ENCODE measurements around the gene KIF2A.

Gene KIF2A

DNA sequence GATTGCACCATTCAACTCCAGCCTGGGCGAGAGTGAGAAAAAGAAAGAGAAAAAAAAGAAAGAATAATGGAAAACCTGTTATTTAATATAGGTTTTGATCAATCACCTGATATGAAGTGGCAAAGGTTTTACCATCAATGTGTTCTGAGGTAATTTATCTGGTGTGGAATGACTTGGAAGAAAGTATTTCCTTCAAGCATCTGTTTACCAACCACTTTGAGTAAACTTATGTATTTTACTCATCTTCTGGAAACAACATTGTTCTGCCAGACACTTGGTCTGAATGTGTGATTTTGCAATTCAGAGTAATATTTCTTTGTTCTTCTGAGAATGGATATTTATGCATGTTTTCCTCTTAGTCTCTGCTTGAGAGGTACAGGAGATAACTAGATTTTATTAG is 24.3 kb downstream of the KIF2A start:
- DNase-seq, result no peak

DNA sequence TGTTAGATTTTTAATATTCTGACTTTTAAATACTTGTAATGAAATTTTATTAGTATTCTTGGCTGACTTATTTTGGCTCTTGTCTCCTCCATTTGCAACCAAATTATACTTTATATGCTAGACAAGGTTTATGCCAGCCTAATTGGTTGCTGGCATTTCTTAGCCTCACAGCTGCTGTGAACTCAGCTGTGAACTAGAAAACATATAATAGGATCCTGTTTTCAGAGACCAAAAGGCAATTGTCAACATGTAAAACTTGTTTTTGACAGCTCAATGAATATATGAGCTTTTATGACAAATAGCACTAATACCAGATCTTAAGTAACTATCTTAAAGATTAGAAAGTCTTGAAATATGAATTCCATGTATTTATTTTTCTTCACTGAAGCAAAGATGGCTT is 25.9 kb downstream of the KIF2A start:
- no peak for DNase-seq

DNA sequence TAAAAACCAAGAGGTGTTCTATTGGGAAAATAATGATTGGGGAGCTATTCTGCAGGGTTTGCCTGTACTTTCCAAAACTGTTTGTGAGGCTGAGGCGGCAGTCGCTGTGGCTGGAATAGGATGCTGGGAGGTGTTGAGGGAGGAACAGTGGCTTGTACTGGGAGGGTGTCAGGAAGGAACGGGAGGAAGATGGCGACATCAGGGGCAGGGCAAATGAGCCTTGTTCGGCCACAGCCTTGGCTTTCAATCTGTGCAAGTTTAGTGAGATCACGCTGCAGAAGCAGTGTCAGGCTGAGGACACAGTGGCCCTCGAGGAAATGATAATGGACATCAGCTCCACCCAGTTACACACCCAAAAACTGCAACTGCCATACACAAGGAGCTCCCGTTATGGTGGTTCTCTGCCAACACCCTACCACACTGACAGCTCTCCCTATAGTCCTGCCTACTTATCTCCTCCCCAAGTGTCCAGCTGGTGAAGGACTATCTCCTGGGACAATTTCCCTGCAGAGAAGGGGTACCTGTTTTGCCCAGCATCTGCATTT is 27.3 kb downstream of the KIF2A start:
- DNase-seq, result no peak

DNA sequence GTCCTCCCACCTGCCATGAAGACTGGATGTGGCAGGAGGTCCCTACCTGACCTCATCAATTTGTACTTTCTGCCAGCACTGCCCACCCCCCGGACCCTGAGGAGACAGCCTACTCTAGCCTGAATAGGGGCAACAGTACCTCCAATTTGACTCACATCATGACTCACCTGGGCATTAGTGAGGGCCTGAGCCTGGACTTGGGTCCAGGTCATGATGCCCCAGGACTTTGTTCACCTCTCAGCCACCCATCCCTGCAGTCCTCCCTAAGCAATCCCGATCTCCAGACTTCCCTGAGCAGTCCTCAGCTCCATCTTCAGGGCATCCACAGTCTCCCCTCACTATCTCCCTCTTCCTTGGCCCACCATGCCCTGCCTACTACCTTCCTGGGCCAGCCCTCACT is 28.1 kb downstream of the KIF2A start:
- no peak for DNase-seq

DNA sequence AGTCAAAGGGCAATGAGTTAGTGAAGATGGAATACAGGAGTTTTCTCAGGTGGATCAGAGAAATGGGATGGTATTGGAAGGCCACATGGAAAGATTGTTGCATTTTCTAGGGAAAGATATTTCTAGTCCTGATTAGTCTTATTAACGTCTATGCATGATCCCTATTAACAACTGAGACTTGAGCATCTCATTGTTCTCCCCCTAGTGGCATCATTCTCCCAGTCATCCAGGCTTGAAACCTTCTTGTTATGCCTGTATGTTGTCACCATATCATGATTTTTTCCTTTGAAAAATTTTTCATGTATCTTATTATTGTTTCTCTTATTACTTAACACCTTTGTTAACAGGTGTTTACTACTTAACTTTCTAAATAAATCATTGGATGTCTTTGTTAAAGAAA is 34.4 kb downstream of the KIF2A start:
- no peak for DNase-seq

DNA sequence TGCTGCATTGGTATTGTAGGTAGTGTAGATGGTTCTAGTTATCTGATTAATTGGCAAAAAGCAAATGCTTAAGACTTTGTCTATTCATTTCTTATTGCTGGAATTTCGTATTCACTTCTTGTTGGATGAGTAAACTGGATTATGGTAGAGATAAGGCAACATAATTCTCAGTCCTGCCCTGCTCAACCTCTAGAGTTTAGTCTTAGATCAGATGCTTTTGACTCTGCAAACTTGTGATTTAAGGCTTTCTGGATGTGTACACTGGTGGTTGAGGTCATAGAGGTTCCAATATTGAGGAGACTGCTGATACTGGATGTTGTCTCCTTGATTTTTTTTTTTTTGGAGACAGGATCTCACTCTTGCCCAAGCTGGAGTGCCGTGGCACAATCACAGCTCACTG is 35.0 kb downstream of the KIF2A start:
- DNase-seq, result no peak

DNA sequence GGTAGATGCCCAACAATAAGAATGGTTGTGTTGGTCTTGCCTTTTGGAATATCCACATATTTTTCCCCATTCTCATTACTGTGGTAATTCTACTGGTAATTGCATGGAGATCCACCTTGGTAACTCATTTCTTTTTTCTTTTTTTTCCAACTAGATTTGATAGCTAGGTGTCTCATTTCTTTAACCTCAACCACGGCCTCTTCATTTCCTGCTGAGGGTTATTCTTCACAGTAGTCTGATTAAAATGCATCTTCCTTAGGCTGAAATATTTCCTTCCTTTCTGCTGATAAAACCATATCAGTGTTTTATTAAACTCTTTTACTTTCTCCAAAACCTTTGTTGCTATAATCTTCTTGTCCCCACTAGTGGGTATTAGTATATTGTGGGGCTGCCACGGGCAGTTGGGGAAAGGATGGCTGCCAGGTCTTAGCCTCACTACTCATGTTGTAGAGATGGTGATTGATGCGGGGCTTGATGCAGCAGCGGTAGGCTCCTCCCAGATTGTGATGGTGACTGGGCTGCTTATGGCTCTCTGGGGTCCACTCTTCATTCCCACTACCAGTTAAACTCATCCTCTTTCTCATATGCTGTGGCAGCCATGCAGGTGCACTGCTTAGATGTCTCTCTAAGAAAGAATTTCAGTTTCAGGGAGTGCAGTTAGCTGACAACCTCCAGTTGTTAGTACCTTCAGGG is 35.9 kb downstream of the KIF2A start:
- DNase-seq, result no peak

DNA sequence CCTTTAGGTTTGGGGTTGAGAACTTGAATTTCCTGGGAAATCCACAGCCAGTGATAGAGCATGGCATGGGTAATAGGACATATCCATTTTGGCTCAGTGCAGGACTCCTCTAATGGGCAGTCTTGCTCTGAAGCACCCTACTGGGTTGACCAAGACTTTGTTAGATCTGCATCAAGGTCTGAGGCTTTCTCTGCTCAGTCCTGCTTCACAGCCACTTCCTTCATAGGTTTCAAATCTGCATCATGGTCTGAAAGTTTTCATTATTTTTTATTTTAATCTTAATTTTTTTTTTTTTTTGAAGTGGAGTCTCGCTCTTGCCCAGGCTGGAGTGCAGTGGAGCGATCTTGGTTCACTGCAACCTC is 36.5 kb downstream of the KIF2A start:
- DNase-seq, result no peak

DNA sequence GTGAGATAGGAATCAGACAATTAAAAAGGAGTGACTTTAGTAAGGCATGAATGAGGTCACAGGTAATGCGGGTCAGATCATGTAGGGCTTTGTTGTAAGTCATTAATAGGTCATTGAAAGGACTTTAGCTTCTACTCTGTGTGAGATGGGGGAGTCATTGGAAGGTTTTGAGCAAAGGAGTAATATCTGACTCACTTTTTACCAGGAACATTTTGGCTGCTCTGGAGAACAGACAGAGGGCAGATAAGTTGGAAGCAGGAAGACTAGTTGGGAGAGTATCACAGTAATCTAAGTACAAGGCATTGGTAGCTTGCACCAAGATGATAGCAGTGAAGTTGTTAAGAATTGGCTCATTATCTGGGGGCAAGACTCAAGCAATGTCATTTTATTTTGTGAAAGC is 37.4 kb downstream of the KIF2A start:
- no peak for DNase-seq

DNA sequence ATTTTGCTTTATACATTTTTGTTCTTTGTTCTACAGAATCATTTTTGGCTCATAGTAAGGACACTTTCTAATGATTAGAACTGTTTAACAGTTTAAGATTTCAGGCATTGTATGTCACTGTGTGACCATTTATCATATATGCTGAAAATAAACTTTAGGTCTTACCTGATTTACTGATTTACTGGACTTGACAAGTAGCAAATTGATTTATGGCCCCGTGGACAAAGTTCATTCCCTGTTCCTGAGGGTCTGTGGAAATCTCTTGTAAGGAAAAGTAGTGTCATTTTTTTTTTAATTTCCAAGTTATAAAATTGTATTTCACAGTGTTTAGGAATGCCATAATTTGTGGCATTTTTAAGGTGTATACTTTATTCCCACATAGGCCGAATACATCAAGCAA is 40.7 kb downstream of the KIF2A start:
- no peak for DNase-seq

DNA sequence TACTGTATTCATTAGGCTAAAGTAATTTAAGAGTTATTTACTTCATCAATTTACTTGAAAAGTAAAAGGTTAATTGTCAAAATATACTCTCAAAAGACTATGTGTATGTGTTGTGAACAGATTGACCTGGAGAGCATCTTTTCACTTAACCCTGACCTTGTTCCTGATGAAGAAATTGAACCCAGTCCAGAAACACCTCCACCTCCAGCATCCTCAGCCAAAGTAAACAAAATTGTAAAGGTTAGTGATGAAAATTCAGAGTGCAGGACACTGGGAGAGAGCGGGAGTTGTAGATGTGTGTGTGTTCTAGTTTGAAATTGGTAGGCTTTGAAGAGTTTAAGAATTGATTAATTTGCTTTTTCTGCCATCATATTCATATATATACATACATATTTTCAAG is 41.9 kb downstream of the KIF2A start:
- DNase-seq, result no peak

DNA sequence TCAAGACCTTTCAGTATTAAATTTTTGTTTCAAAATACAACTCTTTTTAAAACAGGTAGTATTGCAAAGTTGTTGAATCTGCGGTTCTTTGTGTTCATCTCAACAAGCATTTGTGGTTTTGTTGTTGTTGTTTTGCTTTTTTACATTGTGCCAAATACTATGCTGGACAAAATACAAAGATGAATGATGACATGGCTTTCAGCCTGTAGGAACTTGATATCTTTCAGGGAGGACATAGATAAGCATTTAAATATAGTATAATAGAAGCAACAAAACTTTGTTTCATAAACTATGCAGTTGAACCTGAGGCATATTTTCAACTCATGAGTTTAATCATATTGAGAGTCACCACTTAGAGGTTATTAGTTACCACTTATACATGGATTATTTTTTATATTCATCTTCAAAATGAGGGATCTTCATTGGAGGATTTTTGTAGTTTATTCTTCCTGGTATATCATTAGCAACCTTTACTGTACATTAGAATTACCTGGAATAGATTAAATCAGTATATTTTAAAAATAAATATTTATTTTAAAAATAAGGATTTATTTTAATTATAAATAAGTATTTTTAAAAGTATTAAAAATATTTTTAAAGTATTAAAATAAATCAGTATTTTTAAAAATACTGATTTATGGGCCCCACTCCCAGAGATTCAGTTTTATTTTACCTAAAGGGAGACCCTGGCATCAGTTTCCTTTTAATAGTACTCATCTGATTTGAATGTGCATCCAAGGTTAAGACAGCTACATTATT is 42.9 kb downstream of the KIF2A start:
- no peak for DNase-seq

DNA sequence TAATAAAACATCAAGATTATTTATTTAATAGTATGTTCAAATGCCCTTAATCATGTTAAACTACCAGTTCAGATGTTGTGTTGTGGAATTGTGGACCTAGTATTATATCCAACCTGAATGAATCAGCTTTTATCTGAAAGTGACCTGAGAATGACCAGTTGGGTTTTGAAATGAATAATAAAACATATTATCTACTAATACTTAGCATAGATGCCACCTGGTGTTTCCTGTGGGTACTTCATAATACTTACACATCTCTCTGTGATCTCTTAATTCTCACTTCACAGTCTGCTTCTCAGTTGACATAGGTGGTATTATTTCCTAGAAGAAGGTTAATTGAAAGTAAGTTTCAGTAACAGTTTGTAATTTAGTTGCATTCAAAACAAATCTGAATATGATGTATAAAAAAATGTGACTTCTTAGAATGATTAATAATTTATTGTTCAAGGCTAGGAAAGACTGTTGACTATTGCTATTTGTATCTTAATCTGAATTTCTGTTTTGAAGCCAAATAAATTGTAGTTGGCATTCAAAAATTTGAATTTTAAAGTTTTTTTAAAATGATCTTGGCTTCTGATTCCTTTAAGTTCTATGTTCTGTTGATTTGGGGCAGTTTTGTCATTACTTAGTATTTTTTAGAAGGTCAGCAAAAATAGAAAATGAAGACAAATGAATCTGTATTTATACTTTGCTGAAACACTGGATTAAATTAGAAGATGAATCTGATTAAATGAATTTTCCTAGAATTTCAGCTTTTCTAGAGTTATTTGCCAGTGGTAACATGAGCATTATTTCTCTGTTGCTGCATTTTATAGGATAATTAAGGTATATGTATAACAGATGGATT is 48.2 kb downstream of the KIF2A start:
- DNase-seq, result no peak

DNA sequence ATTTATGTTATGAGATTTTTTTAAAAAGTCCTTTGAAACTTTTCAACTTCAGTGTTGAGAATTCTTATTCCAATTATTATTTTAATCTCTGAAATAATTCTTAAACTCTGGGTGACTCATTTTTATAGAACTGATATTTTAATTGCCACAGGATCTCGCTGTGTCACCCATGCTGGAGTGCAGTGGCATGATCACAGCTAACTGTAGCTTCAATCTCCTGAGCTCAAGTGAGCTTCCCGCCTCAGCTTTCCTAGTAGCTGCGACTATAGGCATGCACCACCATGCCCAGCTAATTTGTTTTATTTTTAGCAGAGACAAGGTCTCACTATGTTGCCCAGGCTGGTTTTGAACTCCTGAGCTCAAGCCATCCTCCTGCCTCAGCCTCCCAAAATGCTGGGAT is 56.7 kb downstream of the KIF2A start:
- DNase-seq, result no peak

DNA sequence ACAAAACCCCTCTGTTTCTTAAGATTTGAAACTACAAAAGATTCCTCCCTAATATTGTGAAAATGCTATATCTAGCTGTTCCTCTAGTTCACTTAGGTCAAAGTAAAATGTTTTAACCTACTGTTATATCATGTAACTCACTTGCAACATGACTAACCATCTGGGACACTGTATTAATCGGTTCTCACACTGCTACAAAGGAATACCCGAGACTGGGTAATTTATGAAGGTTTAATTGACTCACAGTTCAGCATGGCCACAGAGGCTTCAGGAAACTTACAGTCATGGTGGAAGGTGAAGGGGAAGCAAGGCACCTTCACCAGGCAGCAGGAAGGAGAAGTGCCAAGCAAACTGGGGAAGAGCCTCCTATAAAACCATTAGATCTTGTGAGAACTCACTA is 63.0 kb downstream of the KIF2A start:
- no peak for DNase-seq

DNA sequence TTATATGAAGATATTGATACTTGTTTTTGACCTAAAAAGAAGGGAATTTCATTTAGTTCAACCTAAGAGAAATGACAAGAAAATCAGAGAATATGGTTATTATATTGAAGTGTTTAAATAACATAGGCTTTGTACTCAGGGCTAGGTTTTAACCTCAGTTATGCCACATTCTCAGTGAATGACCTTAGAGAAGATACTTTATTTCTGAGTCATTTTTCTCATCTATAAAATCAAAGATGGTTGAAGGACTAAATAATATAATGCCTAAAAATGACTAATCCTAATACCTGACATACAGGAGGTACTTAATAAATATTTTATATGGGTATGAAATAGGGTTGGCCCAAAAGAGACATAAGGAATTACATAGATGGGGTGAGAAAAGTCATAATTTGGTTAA is 65.4 kb downstream of the KIF2A start:
- no peak for DNase-seq

DNA sequence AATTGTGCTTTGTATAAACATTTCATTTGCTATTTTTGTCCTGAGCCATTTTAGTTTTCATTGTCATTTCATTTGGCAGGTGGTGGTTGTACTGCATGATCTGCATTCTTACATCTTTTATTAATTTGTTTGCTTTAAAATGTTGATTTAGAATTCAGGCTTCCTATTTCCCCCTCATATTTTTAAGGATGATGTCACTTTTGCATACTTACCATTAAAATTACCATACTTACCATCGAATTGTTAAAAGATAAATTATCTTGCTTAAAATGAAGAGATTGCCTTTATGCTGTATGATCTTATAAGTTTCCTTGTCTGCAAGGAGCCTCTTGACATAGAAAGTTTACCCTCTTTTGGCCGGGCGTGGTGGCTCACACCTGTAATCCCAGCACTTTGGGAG is 66.6 kb downstream of the KIF2A start:
- DNase-seq, result no peak

DNA sequence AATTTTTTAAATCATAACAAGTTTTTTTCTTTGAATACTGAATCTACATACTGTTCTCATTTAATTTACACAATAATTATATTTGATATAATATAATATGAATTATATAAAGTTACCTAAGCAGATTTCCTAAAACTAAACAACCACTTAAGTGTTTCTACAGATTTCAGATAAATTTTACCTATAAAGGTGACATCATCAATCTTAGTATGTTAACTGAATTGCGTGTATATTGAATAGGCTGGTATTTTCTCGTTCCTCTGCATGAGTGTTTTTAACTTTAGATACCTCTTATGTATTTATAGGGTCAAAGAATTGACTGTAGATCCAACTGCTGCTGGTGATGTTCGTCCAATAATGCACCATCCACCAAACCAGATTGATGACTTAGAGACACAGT is 67.4 kb downstream of the KIF2A start:
- DNase-seq, result no peak

DNA sequence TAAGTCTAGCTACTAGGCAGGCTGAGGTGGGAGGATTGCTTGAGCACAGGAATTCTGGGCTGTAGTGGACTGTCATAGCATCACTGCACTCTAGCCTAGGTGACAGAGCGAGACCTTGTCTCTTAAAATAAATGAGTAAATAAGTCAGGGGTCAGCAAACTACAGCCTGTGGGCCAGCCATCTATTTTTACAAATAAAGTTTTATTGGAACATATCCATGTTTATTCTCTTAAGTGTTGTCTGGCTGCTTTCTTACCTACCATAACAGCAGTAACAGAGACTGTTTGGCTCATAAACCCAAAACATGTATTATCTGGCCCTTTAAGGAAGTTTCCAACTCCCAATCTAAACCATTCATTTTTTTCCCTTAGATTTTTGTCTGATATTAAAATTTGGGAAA is 68.1 kb downstream of the KIF2A start:
- no peak for DNase-seq

DNA sequence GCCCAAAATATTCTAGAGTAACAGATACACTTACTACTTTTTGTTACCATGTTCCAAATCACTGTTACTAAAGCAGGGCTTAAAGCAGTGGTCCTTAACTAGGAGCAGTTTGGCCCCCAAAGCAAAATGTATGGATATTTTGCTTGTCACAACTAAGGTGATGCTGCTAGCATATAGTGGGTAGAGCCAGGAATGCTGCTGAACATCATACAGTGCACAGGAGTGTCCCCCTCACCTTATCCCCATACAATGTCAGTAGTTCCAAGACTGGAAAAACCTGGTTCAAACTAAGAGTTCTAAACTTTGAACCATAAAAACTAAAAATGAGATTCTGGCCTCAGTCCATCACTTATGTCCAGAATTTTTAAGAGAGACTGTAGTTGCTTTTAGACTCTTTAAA is 69.6 kb downstream of the KIF2A start:
- no peak for DNase-seq

DNA sequence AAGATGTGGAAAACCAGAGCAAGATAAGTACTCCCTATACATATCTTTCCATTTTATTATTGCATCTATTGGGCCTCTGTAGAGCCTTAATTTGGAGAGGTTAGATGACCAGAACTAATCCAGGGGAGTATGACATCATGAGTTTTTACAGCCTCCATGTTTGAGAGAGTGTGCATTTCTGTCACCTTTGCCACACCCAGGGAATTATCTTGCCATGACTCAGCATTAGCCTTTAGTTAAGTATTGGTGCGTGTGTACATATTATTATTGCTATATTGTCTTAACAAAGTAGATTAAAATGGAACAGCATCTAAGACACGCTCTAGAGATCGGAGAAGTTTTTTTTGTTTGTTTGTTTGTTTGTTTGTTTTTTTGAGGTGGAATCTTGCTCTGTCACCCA is 70.1 kb downstream of the KIF2A start:
- DNase-seq, result no peak

DNA sequence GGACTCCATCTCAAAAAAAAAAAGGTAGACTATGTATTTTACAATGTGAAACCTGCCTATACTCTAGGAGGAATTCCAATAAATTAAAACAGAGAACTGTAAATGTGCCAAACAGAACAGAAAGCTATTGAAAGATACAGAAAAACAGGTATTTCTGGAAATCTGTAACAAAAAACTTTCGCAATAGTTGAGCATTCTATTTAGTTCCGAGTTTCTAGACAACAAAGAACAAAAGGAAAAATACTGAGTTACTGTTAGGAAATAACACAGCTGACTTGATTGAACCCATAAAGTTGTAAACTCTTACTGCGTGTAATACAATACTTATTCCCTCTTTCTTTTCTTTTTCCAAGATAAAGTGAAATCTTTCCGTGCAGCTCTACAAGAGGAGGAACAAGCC is 79.1 kb downstream of the KIF2A start:
- no peak for DNase-seq

DNA sequence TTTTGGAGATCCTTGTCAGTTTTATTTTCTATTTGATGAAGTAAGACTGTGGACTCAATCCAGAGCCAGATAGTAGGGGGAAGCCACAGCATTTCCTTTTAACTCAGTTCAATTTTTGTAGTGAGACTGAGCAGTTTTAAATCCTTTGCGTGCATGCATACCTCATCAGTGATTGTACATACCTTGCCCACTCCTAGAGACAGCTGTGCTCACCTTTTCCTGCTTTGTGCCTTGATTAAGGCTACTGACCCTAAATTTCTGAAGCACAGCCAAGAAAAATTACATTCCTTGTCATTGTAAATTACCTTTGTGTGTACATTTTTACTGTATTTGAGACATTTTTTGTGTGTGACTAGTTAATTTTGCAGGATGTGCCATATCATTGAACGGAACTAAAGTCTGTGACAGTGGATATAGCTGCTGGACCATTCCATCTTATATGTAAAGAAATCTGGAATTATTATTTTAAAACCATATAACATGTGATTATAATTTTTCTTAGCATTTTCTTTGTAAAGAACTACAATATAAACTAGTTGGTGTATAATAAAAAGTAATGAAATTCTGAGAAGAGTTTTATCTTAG is 79.9 kb downstream of the KIF2A start:
- no peak for DNase-seq
